Calu3 (cell line): ENCODE data around the gene ERN2. TPM values are rescaled to one million over a fixed set of nuclear protein-coding genes. Genes with fewer than 3 reads are reported as not detected.
A peak's percentile ranks its signal among the peaks of the same experiment; 100 is the strongest.

Experiments
- BruUV-seq: library from RNA; stranded (reverse); fragments of 400-500 nt; replicated peaks from 2 replicates; lab custom pipeline; 2021; lab: Mats Ljungman, UMichigan
- CTCF ChIA-PET: fragments of 300-600 bp; sonication (Branson Sonifier 250); formaldehyde crosslinking; loops from one replicate; lab custom pipeline; 2022; ENCODE audit warnings: antibody characterized with exemption; lab: Charles Lee
- DNase-seq: peaks from one replicate; pipeline ENCODE4 v3.0.0; 2022
- H3K27ac Mint-ChIP-seq: one replicate; pipeline ENCODE4 v1.8.0; 2022; ENCODE audit warnings: mixed read lengths; ENCODE audit not compliant: unreplicated experiment
- H3K27me3 Mint-ChIP-seq: one replicate; pipeline ENCODE4 v1.8.0; 2022; ENCODE audit warnings: mixed read lengths; ENCODE audit not compliant: unreplicated experiment
- H3K36me3 Mint-ChIP-seq: one replicate; pipeline ENCODE4 v1.8.0; 2022; ENCODE audit warnings: mild to moderate bottlenecking, moderate library complexity, mixed read lengths; ENCODE audit not compliant: insufficient read depth, unreplicated experiment
- H3K4me1 Mint-ChIP-seq: one replicate; pipeline ENCODE4 v1.8.0; 2022; ENCODE audit warnings: mild to moderate bottlenecking, low read depth, mixed read lengths; ENCODE audit not compliant: unreplicated experiment
- H3K4me3 Mint-ChIP-seq: one replicate; pipeline ENCODE4 v1.8.0; 2022; ENCODE audit warnings: mild to moderate bottlenecking, low read depth, moderate library complexity, mixed read lengths; ENCODE audit not compliant: unreplicated experiment
- H3K9me3 Mint-ChIP-seq: one replicate; pipeline ENCODE4 v1.8.0; 2022; ENCODE audit warnings: low read depth, mixed read lengths; ENCODE audit not compliant: unreplicated experiment
- CTCF ChIP-seq: fragments of 200-600 bp; IDR thresholded peaks from one replicate; pipeline ENCODE4 v1.8.0; 2022; ENCODE audit warnings: antibody characterized with exemption; ENCODE audit not compliant: unreplicated experiment
- intact Hi-C: fragments of 100-400 bp; cut with micrococcal nuclease; formaldehyde crosslinking; loops from one replicate; pipeline ENCODE4 v1.10.0; 2022; ENCODE audit not compliant: unreplicated experiment
- total RNA-seq: library from RNA; stranded (reverse); gene quantifications from 2 replicates; pipeline ENCODE4 v1.2.3, GENCODE V29; 2022

ERN2 gene
- total RNA-seq, 1 experiment from 2014 or later: 3.2 TPM

- CTCF ChIA-PET: interaction anchor here (0.7 to 1.5 kb wide), 2 partner anchors 86 to 276 kb away, joined by 3 read pairs; no protein-coding TSS in a partner anchor
- no peak overlapping the region for H3K27ac Mint-ChIP-seq
These were observed 21.3 kb upstream of the ERN2 start for GRCh38 chr16:23734176-23734893.

GRCh38 chr16:23729503-23730424, 16.7 kb upstream of the ERN2 start:
- no TSS peak for BruUV-seq
- intact Hi-C loops: no loop called here

More at GRCh38 chr16:23734176-23734893, 21.3 kb upstream of the ERN2 start:
- Mint-ChIP-seq H3K9me3 (no peaks in the 10 kb centered on the region), H3K4me1 (peaks cover 8% of the 10 kb centered on the region), H3K27me3 (peaks cover 28% of the 10 kb centered on the region), H3K36me3 (peaks cover 6% of the 10 kb centered on the region), H3K4me3 (no peak overlapping the region)
- no peak for DNase-seq
- intact Hi-C loops: no loop called here
- TF ChIP-seq CTCF: no peak
- no TSS peak for BruUV-seq

GRCh38 chr16:23728112-23728477, 15.1 kb upstream of the ERN2 start:
- Mint-ChIP-seq H3K27ac (peak overlapping the region; percentile 5), H3K4me3 (peak overlapping the region; percentile 24), H3K36me3 (peaks cover 6% of the 10 kb centered on the region), H3K27me3 (peaks cover 6% of the 10 kb centered on the region), H3K4me1 (peaks cover 20% of the 10 kb centered on the region), H3K9me3 (no peaks in the 10 kb centered on the region)
- no TSS peak for BruUV-seq
- intact Hi-C loops: loop anchor here (1.0 kb wide), 1 partner anchor 50 kb away; the partner anchor contains the start of gene PLK1
- CTCF ChIA-PET: interaction anchor here (1.0 to 1.2 kb wide), 3 partner anchors 16 to 87 kb away, joined by 3 to 19 read pairs (median 6); partner anchors contain the start of genes DCTN5, PALB2 and PLK1
- TF ChIP-seq CTCF: no peak
- DNase-seq: no peak

More at GRCh38 chr16:23729503-23730424, 16.7 kb upstream of the ERN2 start:
- Mint-ChIP-seq H3K27me3 (no peaks in the 10 kb centered on the region), H3K4me3 (no peak overlapping the region), H3K27ac (peak overlapping the region; percentile 45), H3K4me1 (peaks cover 18% of the 10 kb centered on the region), H3K9me3 (no peaks in the 10 kb centered on the region), H3K36me3 (peaks cover 6% of the 10 kb centered on the region)
- TF ChIP-seq CTCF: no peak
- peak; percentile 71 for DNase-seq
- CTCF ChIA-PET: interaction anchor here (0.6 to 0.8 kb wide), 2 partner anchors 52 to 280 kb away, joined by 3 to 4 read pairs; partner anchors contain the start of gene PLK1

- no TSS peak for BruUV-seq
These were observed 13.7 kb upstream of the ERN2 start for GRCh38 chr16:23726710-23727109.

More at GRCh38 chr16:23726710-23727109, 13.7 kb upstream of the ERN2 start:
- H3K27me3 Mint-ChIP-seq: peaks cover 12% of the 10 kb centered on the region
- DNase-seq: no peak
- TF ChIP-seq CTCF: no peak
- no peak overlapping the region for H3K4me3 Mint-ChIP-seq
- peaks cover 26% of the 10 kb centered on the region for H3K4me1 Mint-ChIP-seq
- H3K36me3 Mint-ChIP-seq: peaks cover 6% of the 10 kb centered on the region
- H3K27ac Mint-ChIP-seq: no peak overlapping the region
- H3K9me3 Mint-ChIP-seq: no peaks in the 10 kb centered on the region
- intact Hi-C loops: no loop called here
- CTCF ChIA-PET: interaction anchor here (1.2 kb wide), 1 partner anchor 13 kb away, joined by 4 read pairs; no protein-coding TSS in a partner anchor
